ENCODE measurements around the gene SPEM2.
A peak's percentile ranks its signal among the peaks of the same experiment; 100 is the strongest.

SPEM2 gene

DNA sequence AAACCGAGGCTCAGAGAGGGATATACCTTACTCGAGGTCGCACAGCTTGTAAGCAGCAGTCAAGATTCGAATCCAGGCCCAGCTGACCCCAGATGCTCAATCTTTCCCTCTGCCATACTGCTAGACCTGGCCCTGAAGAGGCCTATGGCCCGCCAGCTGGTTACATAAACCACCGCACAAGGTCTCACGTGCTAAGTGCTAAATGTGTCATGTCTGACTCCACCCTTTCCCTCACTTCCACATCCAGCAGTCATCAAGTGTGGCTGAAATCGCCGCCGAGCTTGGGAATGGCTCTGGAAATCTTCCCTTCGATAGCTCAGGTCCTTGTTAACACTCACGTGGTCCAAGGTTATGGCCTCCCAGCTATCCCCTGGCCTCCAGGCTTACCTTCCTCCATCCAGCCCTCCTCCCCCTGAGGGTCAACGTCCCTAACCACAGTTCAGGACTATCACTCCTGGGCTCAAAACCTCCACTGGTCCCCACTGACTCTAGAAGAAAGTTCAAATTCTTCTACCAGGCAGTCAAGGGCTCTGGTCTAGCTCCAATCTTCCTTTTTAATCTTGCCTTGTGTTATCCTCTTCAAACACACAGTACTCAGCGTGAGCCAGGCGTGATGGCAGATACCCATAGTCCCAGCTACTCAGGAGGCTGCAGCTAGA lies 50.5 kb downstream of the SPEM2 start:
- WGBS = 91% methylated on average over 15 of the region's 15 CpGs
- Histone ChIP-seq H2BK12ac (ENCODE audit: low read length in 2 of 2) (peak overlapping the region in 1 of 2 experiments; percentile 49), H3K9ac (ENCODE audit: low read length) (peak overlapping the region; percentile 94), H3K14ac (ENCODE audit: low read length in 2 of 2) (peak overlapping the region in 1 of 2 experiments; percentile 68), H2BK15ac (ENCODE audit: low read depth, poor library complexity, severe bottlenecking) (no peak overlapping the region), H3K36me3 (ENCODE audit: control insufficient read depth in 1 of 2, insufficient read depth in 2 of 2, low read depth in 1 of 2, low read length in 2 of 2) (peaks cover 0 to 5% of the 10 kb centered on the region in 2 experiments), H3K4me3 (ENCODE audit: insufficient read depth in 1 of 2, low read depth in 1 of 2, low read length in 2 of 2) (peak overlapping the region in 1 of 2 experiments; percentile 90), H4K91ac (ENCODE audit: low read length) (no peak overlapping the region), H3K9me3 (ENCODE audit: control insufficient read depth, low read length) (no peaks in the 10 kb centered on the region), H3K4me2 (ENCODE audit: low read length, poor library complexity, severe bottlenecking) (no peak overlapping the region), H3K4ac (ENCODE audit: low read depth in 1 of 2, low read length in 2 of 2) (no peak overlapping the region), H3K79me1 (replicated peaks; ENCODE audit: low read length, poor library complexity, severe bottlenecking) (peaks cover 5% of the 10 kb centered on the region), H4K8ac (ENCODE audit: low read length) (no peak overlapping the region), H3K4me1 (ENCODE audit: control insufficient read depth, insufficient read depth, low read depth, low read length) (peaks cover 37% of the 10 kb centered on the region), H3K27ac (ENCODE audit: low read length, poor library complexity, severe bottlenecking) (peak overlapping the region; percentile 28), H2AK5ac (ENCODE audit: low read length, severe bottlenecking) (peak overlapping the region; percentile 17), H2BK5ac (ENCODE audit: low read depth, low read length, poor library complexity, severe bottlenecking) (no peak overlapping the region), H2AFZ (ENCODE audit: low read depth, low read length) (no peak overlapping the region), H3K27me3 (ENCODE audit: control insufficient read depth in 1 of 2, insufficient read depth in 1 of 2, low read length in 2 of 2) (no peaks in the 10 kb centered on the region), H2BK120ac (ENCODE audit: low read depth, low read length) (no peak overlapping the region), H3K18ac (ENCODE audit: low read depth in 1 of 2, low read length in 2 of 2) (peak overlapping the region in 1 of 2 experiments; percentile 23), H3K23ac (ENCODE audit: low read length in 2 of 2) (no peak overlapping the region)
- peak; percentile 54 for DNase-seq

DNA sequence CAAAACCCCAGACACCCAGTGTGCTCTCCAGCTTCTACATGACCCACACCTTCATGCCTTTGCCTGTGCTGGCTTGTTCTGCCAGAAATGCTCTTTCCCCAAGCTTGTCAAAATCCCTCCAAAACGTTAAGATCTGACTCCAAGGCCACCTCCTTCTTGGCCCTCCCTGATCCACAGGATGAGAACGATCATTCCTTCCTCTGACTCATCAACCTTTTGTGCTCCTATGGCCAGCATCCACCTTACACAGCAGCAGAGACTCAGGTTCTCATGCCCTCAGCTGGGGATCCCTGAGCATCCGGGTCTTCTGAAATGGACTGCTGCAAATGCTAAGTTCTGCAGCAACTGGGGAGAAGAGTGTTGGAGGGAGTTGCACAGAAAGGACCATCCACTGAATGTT lies 51.1 kb downstream of the SPEM2 start:
- H2BK120ac ChIP-seq (ENCODE audit: low read depth, low read length) = no peak overlapping the region
- peak overlapping the region; percentile 49 to 63 for H2BK12ac ChIP-seq (ENCODE audit: low read length in 2 of 2)
- no peak overlapping the region for H3K4me2 ChIP-seq (ENCODE audit: low read length, poor library complexity, severe bottlenecking)
- H3K27me3 ChIP-seq (ENCODE audit: control insufficient read depth in 1 of 2, insufficient read depth in 1 of 2, low read length in 2 of 2) = no peaks in the 10 kb centered on the region
- peaks cover 0 to 5% of the 10 kb centered on the region in 2 experiments for H3K36me3 ChIP-seq (ENCODE audit: control insufficient read depth in 1 of 2, insufficient read depth in 2 of 2, low read depth in 1 of 2, low read length in 2 of 2)
- H3K9me3 ChIP-seq (ENCODE audit: control insufficient read depth, low read length) = no peaks in the 10 kb centered on the region
- H3K14ac ChIP-seq (ENCODE audit: low read length in 2 of 2) = no peak overlapping the region
- no peak overlapping the region for H4K8ac ChIP-seq (ENCODE audit: low read length)
- no peak overlapping the region for H2AFZ ChIP-seq (ENCODE audit: low read depth, low read length)
- H2AK5ac ChIP-seq (ENCODE audit: low read length, severe bottlenecking) = peak overlapping the region; percentile 17
- H3K9ac ChIP-seq (ENCODE audit: low read length) = peak overlapping the region; percentile 94
- peak overlapping the region in 1 of 2 experiments; percentile 90 for H3K4me3 ChIP-seq (ENCODE audit: insufficient read depth in 1 of 2, low read depth in 1 of 2, low read length in 2 of 2)
- H2BK5ac ChIP-seq (ENCODE audit: low read depth, low read length, poor library complexity, severe bottlenecking) = no peak overlapping the region
- no peak overlapping the region for H4K91ac ChIP-seq (ENCODE audit: low read length)
- no peak overlapping the region for H3K4ac ChIP-seq (ENCODE audit: low read depth in 1 of 2, low read length in 2 of 2)
- peaks cover 3% of the 10 kb centered on the region for H3K79me1 ChIP-seq (replicated peaks; ENCODE audit: low read length, poor library complexity, severe bottlenecking)
- H3K18ac ChIP-seq (ENCODE audit: low read depth in 1 of 2, low read length in 2 of 2) = peak overlapping the region in 1 of 2 experiments; percentile 28
- DNase-seq = peak; percentile 55
- 34% methylated on average over 3 of the region's 3 CpGs for WGBS
- H3K23ac ChIP-seq (ENCODE audit: low read length in 2 of 2) = peak overlapping the region in 1 of 2 experiments; percentile 74
- no peak overlapping the region for H2BK15ac ChIP-seq (ENCODE audit: low read depth, poor library complexity, severe bottlenecking)
- H3K4me1 ChIP-seq (ENCODE audit: control insufficient read depth, insufficient read depth, low read depth, low read length) = peaks cover 37% of the 10 kb centered on the region
- H3K27ac ChIP-seq (ENCODE audit: low read length, poor library complexity, severe bottlenecking) = no peak overlapping the region

DNA sequence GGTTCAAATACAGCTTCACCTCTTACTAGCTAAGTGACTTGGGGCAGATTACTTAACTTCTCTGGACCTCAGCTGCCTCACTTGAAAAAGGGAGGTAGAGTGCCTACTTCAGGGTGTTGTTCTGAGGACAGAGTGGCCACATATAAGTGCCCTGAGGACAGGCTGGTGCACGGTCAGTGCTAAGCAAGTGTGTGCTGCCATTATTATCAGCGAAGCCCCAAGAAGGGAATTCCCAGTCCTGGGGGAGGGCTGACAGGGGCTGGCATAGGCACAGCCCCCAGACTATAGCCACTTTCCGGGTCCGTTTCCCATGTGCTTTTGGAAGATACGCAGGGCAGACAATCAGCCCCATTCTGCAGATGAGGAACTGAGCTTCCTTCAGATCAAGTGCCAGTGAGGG lies 51.5 kb downstream of the SPEM2 start:
- H3K79me1 ChIP-seq (replicated peaks; ENCODE audit: low read length, poor library complexity, severe bottlenecking) = peaks cover 4% of the 10 kb centered on the region
- peak overlapping the region; percentile 9 to 69 for H2BK12ac ChIP-seq (ENCODE audit: low read length in 2 of 2)
- no peak overlapping the region for H3K4ac ChIP-seq (ENCODE audit: low read depth in 1 of 2, low read length in 2 of 2)
- H2BK5ac ChIP-seq (ENCODE audit: low read depth, low read length, poor library complexity, severe bottlenecking) = no peak overlapping the region
- 96% methylated on average over 5 of the region's 5 CpGs for WGBS
- no peak overlapping the region for H4K8ac ChIP-seq (ENCODE audit: low read length)
- H3K18ac ChIP-seq (ENCODE audit: low read depth in 1 of 2, low read length in 2 of 2) = peak overlapping the region; percentile 4 to 72
- peak overlapping the region; percentile 91 for H3K4me2 ChIP-seq (ENCODE audit: low read length, poor library complexity, severe bottlenecking)
- peaks cover 0 to 5% of the 10 kb centered on the region in 2 experiments for H3K36me3 ChIP-seq (ENCODE audit: control insufficient read depth in 1 of 2, insufficient read depth in 2 of 2, low read depth in 1 of 2, low read length in 2 of 2)
- no peak overlapping the region for H3K23ac ChIP-seq (ENCODE audit: low read length in 2 of 2)
- H2BK15ac ChIP-seq (ENCODE audit: low read depth, poor library complexity, severe bottlenecking) = no peak overlapping the region
- H2AK5ac ChIP-seq (ENCODE audit: low read length, severe bottlenecking) = no peak overlapping the region
- no peak overlapping the region for H4K91ac ChIP-seq (ENCODE audit: low read length)
- H3K27ac ChIP-seq (ENCODE audit: low read length, poor library complexity, severe bottlenecking) = peak overlapping the region; percentile 86
- no peak overlapping the region for H2AFZ ChIP-seq (ENCODE audit: low read depth, low read length)
- H3K27me3 ChIP-seq (ENCODE audit: control insufficient read depth in 1 of 2, insufficient read depth in 1 of 2, low read length in 2 of 2) = no peaks in the 10 kb centered on the region
- H3K9me3 ChIP-seq (ENCODE audit: control insufficient read depth, low read length) = no peaks in the 10 kb centered on the region
- no peak for DNase-seq
- H2BK120ac ChIP-seq (ENCODE audit: low read depth, low read length) = no peak overlapping the region
- peak overlapping the region; percentile 94 for H3K9ac ChIP-seq (ENCODE audit: low read length)
- H3K4me1 ChIP-seq (ENCODE audit: control insufficient read depth, insufficient read depth, low read depth, low read length) = peaks cover 37% of the 10 kb centered on the region
- H3K4me3 ChIP-seq (ENCODE audit: insufficient read depth in 1 of 2, low read depth in 1 of 2, low read length in 2 of 2) = peak overlapping the region in 1 of 2 experiments; percentile 90
- H3K14ac ChIP-seq (ENCODE audit: low read length in 2 of 2) = peak overlapping the region in 1 of 2 experiments; percentile 19
